CD14-positive monocyte (primary cell): ENCODE results near the gene PLEKHD1. TPM values are rescaled to one million over a fixed set of nuclear protein-coding genes. Genes with fewer than 3 reads are reported as not detected.

ENCODE experiments used
- DNase-seq, 3 donors: peaks; one replicate each; pipeline ENCODE4 v3.0.0-alpha.2; 2011 to 2022
- H2AFZ ChIP-seq: 2 replicates; pipeline ENCODE4 v1.6.0; 2012; ENCODE audit warnings: mild to moderate bottlenecking, low read depth, low read length, inconsistent platforms; ENCODE audit not compliant: insufficient read depth, poor library complexity, severe bottlenecking
- H3K27ac ChIP-seq, 2 donors: 1 replicate in 1 of 2; 2 replicates in 1 of 2; pipeline ENCODE4 v1.5.1; 2012 to 2013; ENCODE audit warnings: low read length in 2 of 2, control low read depth in 1 of 2, inconsistent platforms in 1 of 2, low read depth in 1 of 2, mild to moderate bottlenecking in 1 of 2
- H3K27me3 ChIP-seq, 2 donors: one replicate each; pipeline versions ENCODE4 v1.6.0 to v1.6.1; 2011 to 2013; ENCODE audit warnings: low read length in 2 of 2; ENCODE audit not compliant: control insufficient read depth in 2 of 2, insufficient read depth in 2 of 2
- H3K36me3 ChIP-seq, 2 donors: replicated peaks in 1 of 2; 1 replicate in 1 of 2; 2 replicates in 1 of 2; pipeline versions ENCODE4 v1.5.1 to v1.6.1; 2012 to 2013; ENCODE audit warnings: low read length in 2 of 2, control low read depth in 1 of 2, inconsistent platforms in 1 of 2, mild to moderate bottlenecking in 1 of 2; ENCODE audit not compliant: insufficient read depth in 2 of 2, control insufficient read depth in 1 of 2
- H3K4me1 ChIP-seq, 2 donors: 1 replicate in 1 of 2; 2 replicates in 1 of 2; pipeline versions ENCODE4 v1.5.1 to v1.6.1; 2012 to 2013; ENCODE audit warnings: low read length in 2 of 2, control low read depth in 1 of 2, inconsistent platforms in 1 of 2, mild to moderate bottlenecking in 1 of 2, moderate library complexity in 1 of 2; ENCODE audit not compliant: insufficient read depth in 2 of 2, control insufficient read depth in 1 of 2
- H3K4me2 ChIP-seq: replicated peaks from 2 replicates; pipeline ENCODE3; 2012; ENCODE audit warnings: low read length, moderate library complexity, mild to moderate bottlenecking; ENCODE audit not compliant: poor library complexity, severe bottlenecking; ENCODE audit errors: extremely low read depth
- H3K4me3 ChIP-seq, 3 experiments: fragments of 200-600 bp in 1 of 3; sonication (generic) in 1 of 3; replicated peaks in 1 of 3; 1 replicate in 2 of 3; 2 replicates in 1 of 3; pipeline ENCODE4 v1.5.1; 2011 to 2013; ENCODE audit warnings: low read length in 3 of 3, mild to moderate bottlenecking in 3 of 3, control low read depth in 2 of 3, low read depth in 2 of 3, inconsistent platforms in 1 of 3, moderate library complexity in 1 of 3
- H3K79me2 ChIP-seq: 2 replicates; pipeline ENCODE4 v1.6.0; 2012; ENCODE audit warnings: mild to moderate bottlenecking, control low read depth, inconsistent platforms, low read length, moderate library complexity; ENCODE audit not compliant: insufficient read depth
- H3K9ac ChIP-seq: 2 replicates; pipeline ENCODE4 v1.6.0; 2017; ENCODE audit warnings: low read length, mild to moderate bottlenecking; ENCODE audit not compliant: insufficient read depth, poor library complexity, severe bottlenecking
- H3K9me3 ChIP-seq, 2 donors: replicated peaks in 1 of 2; 1 replicate in 1 of 2; 2 replicates in 1 of 2; pipeline versions ENCODE4 v1.5.1 to v1.6.1; 2012 to 2013; ENCODE audit warnings: low read length in 2 of 2, control low read depth in 1 of 2; ENCODE audit not compliant: control insufficient read depth in 1 of 2, insufficient read depth in 1 of 2
- H4K20me1 ChIP-seq: 2 replicates; pipeline ENCODE4 v1.6.0; 2012; ENCODE audit warnings: mild to moderate bottlenecking, low read length, control low read depth, moderate library complexity; ENCODE audit not compliant: insufficient read depth
- H3K27ac Mint-ChIP-seq, 7 donors: one replicate each; pipeline ENCODE4 v1.8.0; 2020; ENCODE audit warnings: mild to moderate bottlenecking in 7 of 7, mixed read lengths in 7 of 7, moderate library complexity in 6 of 7, inconsistent platforms in 2 of 7
- H3K27me3 Mint-ChIP-seq, 3 donors: one replicate each; pipeline ENCODE4 v1.8.0; 2021 to 2022; ENCODE audit warnings: low read depth in 3 of 3, mild to moderate bottlenecking in 3 of 3, mixed read lengths in 3 of 3, moderate library complexity in 3 of 3, inconsistent platforms in 1 of 3
- H3K36me3 Mint-ChIP-seq, 2 donors: one replicate each; pipeline ENCODE4 v1.8.0; 2020; ENCODE audit warnings: mixed read lengths in 2 of 2, inconsistent platforms in 1 of 2, mild to moderate bottlenecking in 1 of 2
- H3K4me1 Mint-ChIP-seq: one replicate; pipeline ENCODE4 v1.8.0; 2020; ENCODE audit warnings: mild to moderate bottlenecking, mixed read lengths
- H3K4me3 Mint-ChIP-seq, 2 donors: one replicate each; pipeline ENCODE4 v1.8.0; 2020; ENCODE audit warnings: mild to moderate bottlenecking in 2 of 2, mixed read lengths in 2 of 2, moderate library complexity in 1 of 2
- H3K9me3 Mint-ChIP-seq, 7 donors: one replicate each; pipeline ENCODE4 v1.8.0; 2020 to 2022; ENCODE audit warnings: mixed read lengths in 7 of 7, mild to moderate bottlenecking in 6 of 7, moderate library complexity in 6 of 7, inconsistent platforms in 2 of 7
- CTCF ChIP-seq: fragments of 200-600 bp; IDR thresholded peaks from one replicate; pipeline ENCODE4 v1.8.0; 2022; ENCODE audit warnings: antibody characterized with exemption, mild to moderate bottlenecking
- WGBS: methylation state at CpG from one replicate; pipeline ENCODE4 v1.1.5; 2013; ENCODE audit warnings: missing lambda C conversion rate; ENCODE audit not compliant: insufficient coverage; 5-methylcytosine and 5-hydroxymethylcytosine counted together
- intact Hi-C, 2 donors: fragments of 100-400 bp; cut with micrococcal nuclease; formaldehyde crosslinking; loops; one replicate each; pipeline versions ENCODE4 v1.15.0 to v1.15.1; 2023
- polyA plus RNA-seq, 3 donors: library from polyadenylated mRNA; depleted of rRNA in 1 of 3; unstranded in 2 of 3; stranded (reverse) in 1 of 3; fragments of 300-500 nt in 2 of 3; fragments of >200 nt in 1 of 3; fragmentation: Illumina TruSeq in 2 of 3; gene quantifications; 1 replicate in 2 of 3; 2 replicates in 1 of 3; pipeline ENCODE4 v1.2.3, GENCODE V29; 2012 to 2021

Gene PLEKHD1
- polyA plus RNA-seq, 3 donors: 0.09 TPM; not detected in 2

GRCh38 chr14:69536971-69537370, 52.4 kb downstream of the PLEKHD1 start:
- peaks cover 37% of the 10 kb centered on the region for H3K4me1 Mint-ChIP-seq
- TF ChIP-seq CTCF: no peak
- Histone ChIP-seq H3K79me2 (no peaks in the 10 kb centered on the region), H3K36me3 (no peaks in the 10 kb centered on the region), H3K27ac (peak overlapping the region; percentile 31 to 61), H4K20me1 (no peaks in the 10 kb centered on the region), H3K4me2 (no peak overlapping the region), H3K27me3 (no peaks in the 10 kb centered on the region), H3K9ac (no peak overlapping the region), H3K4me3 (no peak overlapping the region), H3K4me1 (peaks cover 24 to 25% of the 10 kb centered on the region in 2 donors), H2AFZ (no peak overlapping the region), H3K9me3 (peaks cover 0 to 9% of the 10 kb centered on the region in 2 donors)
- no peak overlapping the region for H3K4me3 Mint-ChIP-seq
- H3K9me3 Mint-ChIP-seq: peaks cover 4 to 17% (median 9%) of the 10 kb centered on the region in 7 donors
- peaks cover 10 to 23% (median 12%) of the 10 kb centered on the region in 3 donors for H3K27me3 Mint-ChIP-seq
- H3K36me3 Mint-ChIP-seq: peaks cover 3 to 4% of the 10 kb centered on the region in 2 donors
- peak overlapping the region; percentile 75 to 91 (median 85) for H3K27ac Mint-ChIP-seq
- intact Hi-C loops: loop anchor here in 1 of 2 donors (5.0 kb wide), 1 partner anchor 40 kb away; no protein-coding TSS in a partner anchor
- DNase-seq: peak; percentile 67 to 83 (median 80)

GRCh38 chr14:69537900-69538299, 53.4 kb downstream of the PLEKHD1 start:
- Histone ChIP-seq H3K4me1 (peaks cover 26% of the 10 kb centered on the region in 2 donors), H3K9me3 (peaks cover 0 to 9% of the 10 kb centered on the region in 2 donors), H3K9ac (no peak overlapping the region), H4K20me1 (no peaks in the 10 kb centered on the region), H3K27ac (peak overlapping the region in 1 of 2 donors; percentile 61), H3K4me3 (no peak overlapping the region), H3K27me3 (no peaks in the 10 kb centered on the region), H3K4me2 (no peak overlapping the region), H3K79me2 (no peaks in the 10 kb centered on the region), H3K36me3 (no peaks in the 10 kb centered on the region), H2AFZ (no peak overlapping the region)
- H3K36me3 Mint-ChIP-seq: peaks cover 3 to 4% of the 10 kb centered on the region in 2 donors
- peak overlapping the region; percentile 75 to 91 (median 85) for H3K27ac Mint-ChIP-seq
- peaks cover 37% of the 10 kb centered on the region for H3K4me1 Mint-ChIP-seq
- peaks cover 4 to 17% (median 9%) of the 10 kb centered on the region in 7 donors for H3K9me3 Mint-ChIP-seq
- peaks cover 11 to 26% (median 12%) of the 10 kb centered on the region in 3 donors for H3K27me3 Mint-ChIP-seq
- intact Hi-C loops: loop anchor here in 1 of 2 donors (5.0 kb wide), 1 partner anchor 39 kb away; no protein-coding TSS in a partner anchor
- peak; percentile 8 to 20 (median 19) for DNase-seq
- no peak overlapping the region for H3K4me3 Mint-ChIP-seq
- WGBS: no CpG with 5 or more reads among the region's 1 CpG
- TF ChIP-seq CTCF: no peak
